HT1080 (cell line): ENCODE measurements around the gene MRM1. TPM values are rescaled to one million over a fixed set of nuclear protein-coding genes. Genes with fewer than 3 reads are reported as not detected.

Experiments
- DNase-seq: peaks from one replicate; pipeline ENCODE4 v3.0.0-alpha.2; 2015; ENCODE audit warnings: low read depth
- total RNA-seq: library from RNA; depleted of rRNA; stranded (reverse); fragments of >200 nt; shearing (Covaris generic); gene quantifications from 2 replicates; pipeline ENCODE4 v1.2.3, GENCODE V29; 2014

MRM1 gene
- total RNA-seq, 1 experiment from 2014 or later = 19.6 TPM

GRCh38 chr17:36629970-36630502 is 28.7 kb downstream of the MRM1 start:
- no peak for DNase-seq

GRCh38 chr17:36631022-36631421 is 29.6 kb downstream of the MRM1 start:
- DNase-seq = no peak

- DNase-seq = no peak
These were observed 31.8 kb downstream of the MRM1 start for GRCh38 chr17:36632916-36633771.

- no peak for DNase-seq
These were observed 39.0 kb downstream of the MRM1 start for GRCh38 chr17:36640346-36640745.

GRCh38 chr17:36640836-36641235 is 39.5 kb downstream of the MRM1 start:
- DNase-seq = no peak

- no peak for DNase-seq
These were observed 40.0 kb downstream of the MRM1 start for GRCh38 chr17:36641331-36641876.

- DNase-seq = no peak
These were observed 40.8 kb downstream of the MRM1 start for GRCh38 chr17:36641877-36642845.

- DNase-seq = no peak
These were observed 41.8 kb downstream of the MRM1 start for GRCh38 chr17:36643086-36643685.

GRCh38 chr17:36645422-36645821 is 44.0 kb downstream of the MRM1 start:
- DNase-seq = no peak

- no peak for DNase-seq
These were observed 46.3 kb downstream of the MRM1 start for GRCh38 chr17:36647636-36648035.

- no peak for DNase-seq
These were observed 48.9 kb downstream of the MRM1 start for GRCh38 chr17:36650096-36650775.

GRCh38 chr17:36653374-36653773 is 52.0 kb downstream of the MRM1 start:
- no peak for DNase-seq

GRCh38 chr17:36653856-36654255 is 52.5 kb downstream of the MRM1 start:
- DNase-seq = no peak

- DNase-seq = no peak
These were observed 54.3 kb downstream of the MRM1 start for GRCh38 chr17:36655726-36656125.

- DNase-seq = no peak
These were observed 56.0 kb downstream of the MRM1 start for GRCh38 chr17:36657390-36657762.

GRCh38 chr17:36657763-36658490 is 56.5 kb downstream of the MRM1 start:
- DNase-seq = no peak
